Fibroblast of villous mesenchyme (primary cell): ENCODE data around the gene RPL26. TPM values are rescaled to one million over a fixed set of nuclear protein-coding genes. Genes with fewer than 3 reads are reported as not detected.

ENCODE experiments used
- DNase-seq: peaks from one replicate; pipeline ENCODE4 v3.0.0-alpha.2; 2010; ENCODE audit warnings: low read depth
- H3K4me3 ChIP-seq: 2 replicates; pipeline ENCODE4 v1.5.1; 2011; ENCODE audit warnings: low read depth, mild to moderate bottlenecking, low read length
- small RNA-seq: library from RNA; depleted of rRNA; stranded (forward); fragments of <200 nt; gene quantifications from one replicate; pipeline ENCODE3, GENCODE V24; 2012
- total RNA-seq: library from RNA; depleted of rRNA; stranded (reverse); fragments of >200 nt; gene quantifications from 2 replicates; pipeline ENCODE4 v1.2.3, GENCODE V29; 2012
- TF ChIP-seq, protein P1 (sequence below): IDR thresholded peaks from 2 replicates; pipeline ENCODE4 v1.5.1; 2012; ENCODE audit warnings: low read depth, mild to moderate bottlenecking, low read length; ENCODE audit not compliant: insufficient read depth

Gene RPL26
- total RNA-seq, 1 donor = 2,045 TPM

DNA sequence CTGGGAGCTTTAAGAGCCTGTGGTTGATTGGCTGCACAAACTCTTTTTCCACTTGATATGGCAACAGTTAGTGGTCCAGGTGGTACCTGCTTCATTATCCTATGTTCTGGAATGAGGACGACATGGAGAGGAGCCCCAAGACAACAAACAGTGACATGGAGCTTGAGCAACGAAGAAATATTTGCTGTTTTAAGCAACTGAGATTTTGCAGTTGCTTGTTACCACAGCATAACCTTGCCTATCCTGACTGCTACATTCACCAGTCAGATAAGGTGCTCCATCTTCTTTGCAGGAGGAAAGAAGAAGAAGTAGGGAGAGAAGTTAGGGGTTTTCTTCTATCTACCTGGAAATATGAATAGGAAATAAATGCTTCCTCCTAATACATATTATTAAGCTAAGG is 50.9 kb downstream of the RPL26 start:
- no peak for DNase-seq
- TF ChIP-seq, protein P1, sequence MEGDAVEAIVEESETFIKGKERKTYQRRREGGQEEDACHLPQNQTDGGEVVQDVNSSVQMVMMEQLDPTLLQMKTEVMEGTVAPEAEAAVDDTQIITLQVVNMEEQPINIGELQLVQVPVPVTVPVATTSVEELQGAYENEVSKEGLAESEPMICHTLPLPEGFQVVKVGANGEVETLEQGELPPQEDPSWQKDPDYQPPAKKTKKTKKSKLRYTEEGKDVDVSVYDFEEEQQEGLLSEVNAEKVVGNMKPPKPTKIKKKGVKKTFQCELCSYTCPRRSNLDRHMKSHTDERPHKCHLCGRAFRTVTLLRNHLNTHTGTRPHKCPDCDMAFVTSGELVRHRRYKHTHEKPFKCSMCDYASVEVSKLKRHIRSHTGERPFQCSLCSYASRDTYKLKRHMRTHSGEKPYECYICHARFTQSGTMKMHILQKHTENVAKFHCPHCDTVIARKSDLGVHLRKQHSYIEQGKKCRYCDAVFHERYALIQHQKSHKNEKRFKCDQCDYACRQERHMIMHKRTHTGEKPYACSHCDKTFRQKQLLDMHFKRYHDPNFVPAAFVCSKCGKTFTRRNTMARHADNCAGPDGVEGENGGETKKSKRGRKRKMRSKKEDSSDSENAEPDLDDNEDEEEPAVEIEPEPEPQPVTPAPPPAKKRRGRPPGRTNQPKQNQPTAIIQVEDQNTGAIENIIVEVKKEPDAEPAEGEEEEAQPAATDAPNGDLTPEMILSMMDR = no peak
- no peak overlapping the region for H3K4me3 ChIP-seq

Small RNA genes within 50 kb of the gene (small RNA-seq; reads per million reads assigned to genes)
- gene RF00265 = not detected

Other genes with a start within 250 kb of the RPL26 start
- 5.5 and 12.5 TPM in 2 replicates for gene PER1, start 230.8 kb downstream of the RPL26 start, total RNA-seq
- 5.6 and 6.1 TPM in 2 replicates for gene VAMP2, start 220.2 kb downstream of the RPL26 start, total RNA-seq
- gene TMEM107, start 206.8 kb downstream of the RPL26 start, total RNA-seq = 15.5 and 23.7 TPM in 2 replicates
- gene BORCS6, start 193.0 kb downstream of the RPL26 start, total RNA-seq = 6.0 and 8.4 TPM in 2 replicates
- 12.9 and 19.0 TPM in 2 replicates for gene AURKB, start 172.6 kb downstream of the RPL26 start, total RNA-seq
- 6.0 and 10.3 TPM in 2 replicates for gene CTC1, start 135.1 kb downstream of the RPL26 start, total RNA-seq
- 38.0 and 41.9 TPM in 2 replicates for gene PFAS, start 133.9 kb downstream of the RPL26 start, total RNA-seq
- 8.2 and 13.5 TPM in 2 replicates for gene RANGRF, start 94.5 kb downstream of the RPL26 start, total RNA-seq
- 0.86 and 0.97 TPM in 2 replicates for gene SLC25A35, start 87.8 kb downstream of the RPL26 start, total RNA-seq
- not detected in 2 replicates for gene ARHGEF15, start 73.0 kb downstream of the RPL26 start, total RNA-seq
- gene ODF4, start 43.4 kb downstream of the RPL26 start, total RNA-seq = not detected in 2 replicates
- gene RNF222, start 14.6 kb upstream of the RPL26 start, total RNA-seq = not detected in 2 replicates
- 79.6 and 87.7 TPM in 2 replicates for gene NDEL1, start 52.7 kb upstream of the RPL26 start, total RNA-seq
- gene MYH10, start 247.5 kb upstream of the RPL26 start, total RNA-seq = 94.1 and 99.2 TPM in 2 replicates